ENCODE results near the gene CYB561D2.

DNA sequence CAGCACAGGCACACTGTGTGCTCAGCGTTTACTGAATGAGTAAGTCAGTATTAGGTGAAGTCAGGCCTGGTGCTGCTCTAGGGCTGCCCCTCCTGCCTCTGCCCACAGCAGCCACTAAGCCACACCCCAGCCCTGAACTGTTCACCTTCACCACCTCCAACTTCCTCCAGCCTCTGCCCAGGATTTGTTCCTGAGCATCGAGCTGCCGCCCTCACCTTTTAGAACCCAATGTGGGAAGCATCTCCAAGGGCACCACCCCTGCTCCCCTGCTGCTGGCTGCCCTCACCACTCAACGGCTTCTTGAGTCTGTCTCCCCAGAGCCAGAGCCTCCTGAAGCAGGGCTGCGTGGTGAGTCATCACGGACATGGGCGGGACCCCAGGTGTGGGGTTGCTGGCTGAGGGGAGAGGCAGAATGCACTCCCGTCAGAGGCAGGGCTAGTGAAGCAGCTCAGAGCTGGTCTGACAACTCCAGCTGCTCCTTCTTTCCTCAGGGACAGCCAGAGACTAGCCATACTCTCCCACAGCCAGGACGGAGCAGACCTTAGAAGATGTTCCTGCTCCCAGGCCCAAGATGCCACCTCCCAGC is 33.9 kb upstream of the CYB561D2 start:
- TF ChIP-seq, protein P1, sequence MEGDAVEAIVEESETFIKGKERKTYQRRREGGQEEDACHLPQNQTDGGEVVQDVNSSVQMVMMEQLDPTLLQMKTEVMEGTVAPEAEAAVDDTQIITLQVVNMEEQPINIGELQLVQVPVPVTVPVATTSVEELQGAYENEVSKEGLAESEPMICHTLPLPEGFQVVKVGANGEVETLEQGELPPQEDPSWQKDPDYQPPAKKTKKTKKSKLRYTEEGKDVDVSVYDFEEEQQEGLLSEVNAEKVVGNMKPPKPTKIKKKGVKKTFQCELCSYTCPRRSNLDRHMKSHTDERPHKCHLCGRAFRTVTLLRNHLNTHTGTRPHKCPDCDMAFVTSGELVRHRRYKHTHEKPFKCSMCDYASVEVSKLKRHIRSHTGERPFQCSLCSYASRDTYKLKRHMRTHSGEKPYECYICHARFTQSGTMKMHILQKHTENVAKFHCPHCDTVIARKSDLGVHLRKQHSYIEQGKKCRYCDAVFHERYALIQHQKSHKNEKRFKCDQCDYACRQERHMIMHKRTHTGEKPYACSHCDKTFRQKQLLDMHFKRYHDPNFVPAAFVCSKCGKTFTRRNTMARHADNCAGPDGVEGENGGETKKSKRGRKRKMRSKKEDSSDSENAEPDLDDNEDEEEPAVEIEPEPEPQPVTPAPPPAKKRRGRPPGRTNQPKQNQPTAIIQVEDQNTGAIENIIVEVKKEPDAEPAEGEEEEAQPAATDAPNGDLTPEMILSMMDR (IDR thresholded peaks at IDR 0.05): no peak
- TF ChIP-seq POLR2A (IDR thresholded peaks at IDR 0.05): no peak

Measured in testis (tissue), 2 donors.